ENCODE measurements around the gene POLD2. TPM values are rescaled to one million over a fixed set of nuclear protein-coding genes. Genes with fewer than 3 reads are reported as not detected.

Gene POLD2
- total RNA-seq, 1 experiment from 2014 or later = 131 TPM

GRCh38 chr7:44110719-44111635 is 12.4 kb downstream of the POLD2 start:
- H2BK12ac ChIP-seq (ENCODE audit: insufficient read length, low read depth, low read length) = no peak overlapping the region
- no peak overlapping the region for H2AK5ac ChIP-seq (ENCODE audit: insufficient read length, low read length)
- H2BK120ac ChIP-seq (ENCODE audit: low read depth, low read length, poor library complexity, severe bottlenecking) = no peak overlapping the region
- no peak overlapping the region for H3K4me2 ChIP-seq (ENCODE audit: insufficient read depth, insufficient read length, low read length)
- H3K4me3 Mint-ChIP-seq = no peak overlapping the region
- no peaks in the 10 kb centered on the region for H4K20me1 ChIP-seq (ENCODE audit: control insufficient read depth, insufficient read depth, insufficient read length)
- H3K27ac ChIP-seq (ENCODE audit: insufficient read length, low read depth, low read length) = no peak overlapping the region
- H3K23me2 ChIP-seq (ENCODE audit: insufficient read length, low read depth, low read length, poor library complexity, severe bottlenecking) = no peaks in the 10 kb centered on the region
- no peak overlapping the region for H4K5ac ChIP-seq (ENCODE audit: insufficient read length, low read depth, low read length)
- no peaks in the 10 kb centered on the region for H3K9me3 Mint-ChIP-seq
- H3K4ac ChIP-seq (ENCODE audit: low read depth, low read length) = no peak overlapping the region
- peaks cover 3% of the 10 kb centered on the region for H3K27me3 Mint-ChIP-seq (ENCODE audit: low read depth)
- H3K79me2 ChIP-seq (ENCODE audit: insufficient read depth, low read length) = no peaks in the 10 kb centered on the region
- H3K27ac Mint-ChIP-seq = no peak overlapping the region
- H3K9ac ChIP-seq (ENCODE audit: extremely low read depth, insufficient read length, low read length) = no peak overlapping the region
- no peak overlapping the region for H3K56ac ChIP-seq (ENCODE audit: insufficient read length, low read depth, low read length)
- H3K79me1 ChIP-seq (ENCODE audit: insufficient read depth, low read depth, low read length, poor library complexity, severe bottlenecking) = no peaks in the 10 kb centered on the region
- H3K4me1 ChIP-seq (ENCODE audit: insufficient read depth, low read length) = no peaks in the 10 kb centered on the region
- no peak for DNase-seq
- H3K4me1 Mint-ChIP-seq = peaks cover 0 to 4% of the 10 kb centered on the region in 2 experiments; a peak in 2 of 4 replicates
- H2AFZ ChIP-seq (ENCODE audit: low read length) = no peak overlapping the region
- H2BK15ac ChIP-seq (ENCODE audit: low read depth, low read length) = no peak overlapping the region
- no peak overlapping the region for H3K14ac ChIP-seq (ENCODE audit: insufficient read depth, low read length)
- no peak overlapping the region for H3K18ac ChIP-seq (ENCODE audit: insufficient read length, low read depth, low read length)
- H3K9me3 ChIP-seq (ENCODE audit: control insufficient read depth, low read depth, low read length) = no peaks in the 10 kb centered on the region
- H2BK20ac ChIP-seq (ENCODE audit: low read depth, low read length, poor library complexity, severe bottlenecking) = no peak overlapping the region
- no CpG with 5 or more reads among the region's 27 CpGs for WGBS (ENCODE audit: extremely low coverage, insufficient read length, low lambda C conversion rate)
- no peak overlapping the region for H3K23ac ChIP-seq (ENCODE audit: insufficient read length, low read depth, low read length)
- no peaks in the 10 kb centered on the region for H3K27me3 ChIP-seq (ENCODE audit: insufficient read depth, low read length)
- H3T11ph ChIP-seq (ENCODE audit: low read length) = no peak overlapping the region
- peaks cover 12 to 45% (median 44%) of the 10 kb centered on the region in 3 experiments for H3K36me3 Mint-ChIP-seq (ENCODE audit: insufficient read depth in 1 of 3, low read depth in 3 of 3)
- H4K91ac ChIP-seq (ENCODE audit: insufficient read length, low read depth, low read length) = no peak overlapping the region
- no peak overlapping the region for H4K8ac ChIP-seq (replicated peaks; ENCODE audit: insufficient read length, low read depth, low read length)
- TF ChIP-seq CTCF (conservative IDR thresholded peaks at IDR 0.05) = no peak
- H2BK5ac ChIP-seq (ENCODE audit: insufficient read length, low read length) = no peak overlapping the region
